Measurements from ENCODE around the gene FOCAD. TPM values are rescaled to one million over a fixed set of nuclear protein-coding genes. Genes with fewer than 3 reads are reported as not detected.

FOCAD gene
- total and polyA plus RNA-seq, 2 of the 8 experiments (the other 6 are each of a cell fraction or from before 2014, with no cell fraction given), result 22.0 to 38.4 TPM

- Histone ChIP-seq H3K36me3 (ENCODE audit: control insufficient read depth in 2 of 4, insufficient read depth in 4 of 4, low read length in 3 of 4) (no peaks in the 10 kb centered on the region), H3K4me2 (ENCODE audit: insufficient read depth in 1 of 2, low read depth in 2 of 2, low read length in 2 of 2) (no peak overlapping the region), H2AK5ac (ENCODE audit: low read depth, low read length) (no peak overlapping the region), H3K27me3 (replicated peaks in 1 of 4; ENCODE audit: control insufficient read depth in 3 of 4, extremely low read depth in 1 of 4, insufficient read depth in 3 of 4, low read length in 3 of 4) (no peaks in the 10 kb centered on the region), H3K14ac (ENCODE audit: insufficient read length) (no peak overlapping the region), H2AFZ (ENCODE audit: low read length) (0 out of 2 replicates have a peak overlapping the region, but pooled peaks have one; percentile 37), H3K9me3 (ENCODE audit: insufficient read depth in 2 of 2, low read depth in 1 of 2, low read length in 1 of 2) (no peaks in the 10 kb centered on the region), H3K4me3 (ENCODE audit: extremely low read depth in 1 of 4, insufficient read depth in 2 of 4, low read depth in 3 of 4, low read length in 4 of 4) (no peak overlapping the region), H2BK20ac (ENCODE audit: low read length) (no peak overlapping the region), H3K23ac (ENCODE audit: insufficient read length) (no peak overlapping the region), H2BK15ac (ENCODE audit: low read length) (no peak overlapping the region), H3K4me1 (replicated peaks in 1 of 4; ENCODE audit: control insufficient read depth in 3 of 4, insufficient read depth in 4 of 4, low read length in 3 of 4) (peaks cover 0 to 4% (median 4%) of the 10 kb centered on the region in 4 experiments; a peak in 4 of 7 replicates), H3K18ac (ENCODE audit: extremely low read depth, low read length) (no peak overlapping the region), H4K5ac (ENCODE audit: insufficient read length, low read depth, low read length) (no peak overlapping the region), H3K23me2 (ENCODE audit: low read depth, low read length) (no peaks in the 10 kb centered on the region), H4K20me1 (replicated peaks in 1 of 2; ENCODE audit: control insufficient read depth in 1 of 2, insufficient read depth in 2 of 2, low read length in 2 of 2) (no peaks in the 10 kb centered on the region), H3K9ac (replicated peaks in 1 of 4; ENCODE audit: extremely low read depth in 1 of 4, low read depth in 3 of 4, low read length in 3 of 4) (no peak overlapping the region), H3K56ac (replicated peaks; ENCODE audit: insufficient read length, low read depth, low read length) (no peak overlapping the region), H4K8ac (ENCODE audit: extremely low read depth, insufficient read depth, low read length) (no peak overlapping the region), H2BK12ac (ENCODE audit: low read depth, low read length) (no peak overlapping the region), H3K79me2 (ENCODE audit: control insufficient read depth in 1 of 2, insufficient read depth in 2 of 2, low read length in 2 of 2) (no peaks in the 10 kb centered on the region), H2BK5ac (ENCODE audit: low read depth, low read length) (no peak overlapping the region), H2BK120ac (replicated peaks; ENCODE audit: low read depth, low read length) (no peak overlapping the region), H3K27ac (ENCODE audit: low read depth, low read length) (no peak overlapping the region), H4K91ac (replicated peaks; ENCODE audit: insufficient read length, low read length) (no peak overlapping the region), H3K4ac (replicated peaks; ENCODE audit: insufficient read length, low read depth, low read length) (no peak overlapping the region), H3K79me1 (ENCODE audit: low read depth, low read length) (no peaks in the 10 kb centered on the region)
- DNase-seq (ENCODE audit: low read depth in 1 of 2, low spot score in 2 of 2), result no peak
- WGBS, 2 experiments (ENCODE audit: extremely low coverage in 1 of 2, insufficient coverage in 1 of 2, insufficient read length in 1 of 2, insufficient replicate concordance in 2 of 2, low coverage in 1 of 2, low lambda C conversion rate in 2 of 2, missing lambda C conversion rate in 1 of 2), result 72% methylated on average over 3 of the region's 3 CpGs; no CpG with 5 or more reads in 1 of the 2 experiments
- no peak for FAIRE-seq
- ChIA-PET CTCF (ENCODE audit: partially characterized antibody) (interaction anchor here (4.7 kb wide), 1 partner anchor 11 kb away, joined by 37 read pairs; no protein-coding TSS in a partner anchor), POLR2A (ENCODE audit: partially characterized antibody) (interaction anchor here (0.8 to 3.6 kb wide), 3 partner anchors 15 to 47 kb away, joined by 3 to 16 read pairs (median 4); partner anchors contain the start of gene FOCAD)
- TF ChIP-seq RNF2 (IDR thresholded peaks at IDR 0.05; ENCODE audit: borderline replicate concordance, low read depth, low read length, missing control alignments, poor library complexity, severe bottlenecking), result no peak
- TF ChIP-seq CREB1 (IDR thresholded peaks at IDR 0.05), result no peak
- no peak for TF ChIP-seq SIRT6 (IDR thresholded peaks at IDR 0.05; ENCODE audit: low read length)
- no peak for TF ChIP-seq HDAC6 (IDR thresholded peaks at IDR 0.05; ENCODE audit: low read depth, low read length)
- no peak for TF ChIP-seq RAD21 (IDR thresholded peaks at IDR 0.05 in 1 of 2, conservative IDR thresholded peaks at IDR 0.05 in 1 of 2; ENCODE audit: low read depth in 2 of 2, low read length in 2 of 2)
- TF ChIP-seq KDM1A (IDR thresholded peaks at IDR 0.05; ENCODE audit: borderline replicate concordance, low read length), result no peak
- no peak for TF ChIP-seq ASH2L (IDR thresholded peaks at IDR 0.05; ENCODE audit: low read length)
- no peak for TF ChIP-seq SRF (IDR thresholded peaks at IDR 0.05; ENCODE audit: low read depth, low read length)
- no peak for TF ChIP-seq MAX (IDR thresholded peaks at IDR 0.05)
- no peak for TF ChIP-seq SP1 (IDR thresholded peaks at IDR 0.05; ENCODE audit: low read depth, low read length)
- TF ChIP-seq CHD1 (IDR thresholded peaks at IDR 0.05; ENCODE audit: low read depth, low read length), result no peak
- no peak for TF ChIP-seq RBBP5 (IDR thresholded peaks at IDR 0.05; ENCODE audit: borderline replicate concordance, low read depth, low read length)
- no peak for TF ChIP-seq BRCA1 (IDR thresholded peaks at IDR 0.05; ENCODE audit: low read depth, low read length)
- no peak for TF ChIP-seq SP4 (IDR thresholded peaks at IDR 0.05; ENCODE audit: low read length)
Measured at GRCh38 chr9:20636888-20637440, 47.1 kb upstream of the FOCAD start.

Measured in H1 (cell line).